Left cardiac atrium (tissue), 4 donors: Measurements from ENCODE around the gene WDR76. TPM values are rescaled to one million over a fixed set of nuclear protein-coding genes. Genes with fewer than 3 reads are reported as not detected.
"Not testable (repeated sequence)": the region's sequence is repeated elsewhere in the genome, so short reads cannot be mapped to it uniquely, and the experiment has no call there.

Experiments used
- ATAC-seq, 2 donors: fragments of 200-7000 bp; cut with Tn5 transposase; one replicate each; pipeline ENCODE4 v1.9.1; 2020; ENCODE audit warnings: mild to moderate bottlenecking in 2 of 2, moderate library complexity in 2 of 2
- DNase-seq: peaks from one replicate; pipeline ENCODE4 v3.0.0-alpha.2; 2020
- intact Hi-C, 2 donors: fragments of 100-400 bp; cut with DNase I; formaldehyde crosslinking; loops; one replicate each; pipeline versions ENCODE4 v1.14.1 to v1.15.1; 2022 to 2023
- long read RNA-seq: library from polyadenylated mRNA; unstranded; transcript quantifications from one replicate; pipeline ENCODE4 v2.0.0, GENCODE V29; 2021
- total RNA-seq, 2 donors: library from RNA; stranded (reverse); fragmentation: NEBNext Ultra II Directional; extraction: Animal tissue kit (Norgen Biotek cat#: 25700); gene quantifications; one replicate each; pipeline ENCODE4 v1.2.1, GENCODE V29; 2021
- donor health status: DM: no; HTN: yes; CAD: no.
- donor health status: DM: no; HTN: yes; CAD: no; lungs with severe emphysema.
- donor health status: DM: yes; HTN: yes; CAD: no.
- donor health status: Dilated cardiomyopathy.

WDR76 gene
- total RNA-seq: 1 to 10 TPM; 1.5 to 4.3 TPM
- long read RNA-seq, partial matches to known transcripts: 0 of 1 reads
- long read RNA-seq, other reads (novel, unspliced or antisense): 0 of 1 reads

- ATAC-seq (peak; percentile 85 to 88), DNase-seq (peak; percentile 86)
- intact Hi-C loops: no loop called here
Observed at GRCh38 chr15:43826508-43827341, at the start of gene WDR76. TSS of gene WDR76 (plus strand) at chr15:43827002. CDS start at chr15:43827033, 31 bp downstream.

GRCh38 chr15:43777267-43777914 is 49.4 kb upstream of the WDR76 start:
- ATAC-seq (peak; percentile 87 to 88), DNase-seq (peak; percentile 83)
- intact Hi-C loops: loop anchor here in 1 of 2 donors (1.0 kb wide), 1 partner anchor 14 kb away; no protein-coding TSS in a partner anchor

- no peak for ATAC-seq
- DNase-seq: no peak
- intact Hi-C loops: no loop called here
Observed at GRCh38 chr15:43779016-43779415, 47.8 kb upstream of the WDR76 start.

GRCh38 chr15:43789409-43789808 is 37.4 kb upstream of the WDR76 start:
- intact Hi-C loops: no loop called here
- DNase-seq (no peak), ATAC-seq (no peak)

GRCh38 chr15:43791993-43792760 is 34.6 kb upstream of the WDR76 start, which contains the start of gene SERF2:
TSS of gene SERF2 (plus strand) at chr15:43792320. CDS start at chr15:43792377, 57 bp downstream.
- ATAC-seq (peak; percentile 97 to 98), DNase-seq (peak; percentile 100)
- intact Hi-C loops: loop anchor here in 1 of 2 donors (1.0 kb wide), 1 partner anchor 15 kb away; no protein-coding TSS in a partner anchor

GRCh38 chr15:43792761-43793476 is 33.9 kb upstream of the WDR76 start:
- peak in 1 of 2 donors; percentile 13 for ATAC-seq
- peak; percentile 62 for DNase-seq
- intact Hi-C loops: no loop called here

- DNase-seq (no peak), ATAC-seq (no peak)
- intact Hi-C loops: no loop called here
Observed at GRCh38 chr15:43793647-43794046, 33.2 kb upstream of the WDR76 start.

GRCh38 chr15:43794269-43795037 is 32.3 kb upstream of the WDR76 start:
- intact Hi-C loops: no loop called here
- peak; percentile 52 for DNase-seq
- no peak for ATAC-seq

GRCh38 chr15:43795197-43795596 is 31.6 kb upstream of the WDR76 start:
- ATAC-seq: no peak
- intact Hi-C loops: no loop called here
- DNase-seq: no peak

GRCh38 chr15:43795997-43796396 is 30.8 kb upstream of the WDR76 start:
- DNase-seq: no peak
- ATAC-seq: no peak
- intact Hi-C loops: no loop called here

- no peak for ATAC-seq
- intact Hi-C loops: no loop called here
Observed at GRCh38 chr15:43796566-43796965, 30.2 kb upstream of the WDR76 start.

GRCh38 chr15:43799209-43799944 is 27.4 kb upstream of the WDR76 start:
- ATAC-seq (no peak), DNase-seq (no peak)
- intact Hi-C loops: no loop called here

More at GRCh38 chr15:43796566-43796965, 30.2 kb upstream of the WDR76 start:
- no peak for DNase-seq

- no peak for DNase-seq
- peak in 1 of 2 donors; percentile 7 for ATAC-seq
- intact Hi-C loops: no loop called here
Observed at GRCh38 chr15:43799945-43800285, 26.9 kb upstream of the WDR76 start, which contains the start of gene SERINC4. TSS of gene SERINC4 (minus strand) at chr15:43800220. CDS start at chr15:43799986, 234 bp downstream.

- ATAC-seq (peak; percentile 91 to 97), DNase-seq (peak; percentile 95)
- intact Hi-C loops: no loop called here
Observed at GRCh38 chr15:43800286-43801141, 26.3 kb upstream of the WDR76 start, which contains the start of gene HYPK. TSS of gene HYPK (plus strand) at chr15:43800599. CDS start at chr15:43800623, 24 bp downstream.

- intact Hi-C loops, DNase-seq, ATAC-seq: not testable (repeated sequence)
Observed at GRCh38 chr15:43802676-43803075, 24.1 kb upstream of the WDR76 start.

GRCh38 chr15:43808435-43808950 is 18.3 kb upstream of the WDR76 start:
- intact Hi-C loops: no loop called here
- no peak for DNase-seq
- ATAC-seq: no peak
